B cell (primary cell): ENCODE measurements around the gene HBG2. TPM values are rescaled to one million over a fixed set of nuclear protein-coding genes. Genes with fewer than 3 reads are reported as not detected.

Source experiments
- ATAC-seq: fragments of 200-7000 bp; cut with Tn5 transposase; one replicate; pipeline ENCODE4 v1.10.0; 2021; ENCODE audit warnings: low read depth, mild to moderate bottlenecking, moderate number of reproducible peaks, moderate library complexity
- CTCF ChIA-PET: fragments of 350-600 bp; sonication (Branson Sonifier 250); formaldehyde crosslinking; loops from one replicate; lab custom pipeline; 2021; ENCODE audit warnings: antibody characterized with exemption, inconsistent platforms; lab: Charles Lee
- POLR2A ChIA-PET: fragments of 350-600 bp; sonication (Branson Sonifier 250); formaldehyde crosslinking; loops from one replicate; lab custom pipeline; 2021; ENCODE audit warnings: antibody characterized with exemption; lab: Charles Lee
- DNase-seq: peaks from one replicate; pipeline ENCODE4 v3.0.0; 2013
- H2AFZ ChIP-seq: 2 replicates; pipeline ENCODE4 v1.6.1; 2012; ENCODE audit warnings: mild to moderate bottlenecking, low read depth, low read length; ENCODE audit not compliant: insufficient read depth, poor library complexity, severe bottlenecking
- H3K27ac ChIP-seq, 2 donors: 1 replicate in 1 of 2; 2 replicates in 1 of 2; pipeline ENCODE4 v1.5.1; 2012 to 2013; ENCODE audit warnings: low read length in 2 of 2, mild to moderate bottlenecking in 2 of 2, moderate library complexity in 1 of 2
- H3K27me3 ChIP-seq, 4 experiments: fragments of 200-600 bp in 1 of 4; sonication (generic) in 1 of 4; replicated peaks in 1 of 4; 1 replicate in 2 of 4; 2 replicates in 2 of 4; pipeline versions ENCODE4 v1.6.1 to v1.7.0; 2013 to 2016; ENCODE audit warnings: low read length in 3 of 4, mild to moderate bottlenecking in 2 of 4, mixed read lengths in 1 of 4, moderate library complexity in 1 of 4; ENCODE audit not compliant: insufficient read depth in 4 of 4, control insufficient read depth in 3 of 4; ENCODE audit errors: control extremely low read depth in 1 of 4
- H3K36me3 ChIP-seq, 2 experiments: replicated peaks in 1 of 2; 1 replicate in 1 of 2; 2 replicates in 1 of 2; pipeline versions ENCODE4 v1.6.1 to v1.7.1; 2013; ENCODE audit warnings: low read length in 1 of 2; ENCODE audit not compliant: insufficient read depth in 2 of 2, control insufficient read depth in 1 of 2; ENCODE audit errors: control extremely low read depth in 1 of 2, extremely low read depth in 1 of 2
- H3K4me1 ChIP-seq, 2 donors: fragments of 200-600 bp in 1 of 2; sonication (generic) in 1 of 2; 1 replicate in 1 of 2; 2 replicates in 1 of 2; pipeline versions ENCODE4 v1.5.1 to v1.6.1; 2013 to 2017; ENCODE audit warnings: low read length in 2 of 2; ENCODE audit not compliant: control insufficient read depth in 2 of 2, insufficient read depth in 2 of 2
- H3K4me2 ChIP-seq: replicated peaks from 2 replicates; pipeline ENCODE3; 2012; ENCODE audit warnings: mild to moderate bottlenecking, low read depth, low read length; ENCODE audit not compliant: poor library complexity, severe bottlenecking
- H3K4me3 ChIP-seq, 5 experiments: fragments of 200-600 bp in 1 of 5; sonication (generic) in 1 of 5; 1 replicate in 3 of 5; 2 replicates in 2 of 5; pipeline versions ENCODE4 v1.5.1 to v1.7.0; 2011 to 2016; ENCODE audit warnings: low read length in 4 of 5, mild to moderate bottlenecking in 4 of 5, low read depth in 2 of 5, control low read depth in 1 of 5, moderate library complexity in 1 of 5; ENCODE audit not compliant: insufficient read depth in 1 of 5; ENCODE audit errors: control extremely low read depth in 1 of 5, extremely low read depth in 1 of 5
- H3K79me2 ChIP-seq: fragments of 200-600 bp; sonication (generic); one replicate; pipeline ENCODE4 v1.6.0; 2016; ENCODE audit warnings: low read length; ENCODE audit not compliant: control insufficient read depth, insufficient read depth
- H3K9ac ChIP-seq: fragments of 200-600 bp; sonication (generic); 2 replicates; pipeline ENCODE4 v1.6.1; 2017; ENCODE audit warnings: mild to moderate bottlenecking, low read length, moderate library complexity
- H3K9me3 ChIP-seq, 3 donors: one replicate each; pipeline versions ENCODE4 v1.6.1 to v1.7.1; 2013; ENCODE audit warnings: low read length in 2 of 3; ENCODE audit not compliant: control insufficient read depth in 2 of 3, insufficient read depth in 1 of 3; ENCODE audit errors: control extremely low read depth in 1 of 3
- H4K20me1 ChIP-seq: 2 replicates; pipeline ENCODE4 v1.6.0; 2012; ENCODE audit warnings: mild to moderate bottlenecking, low read length; ENCODE audit not compliant: insufficient read depth, control insufficient read depth, poor library complexity, severe bottlenecking
- H3K27ac Mint-ChIP-seq: one replicate; pipeline ENCODE4 v1.8.0; 2021; ENCODE audit warnings: mixed read lengths
- H3K27me3 Mint-ChIP-seq: one replicate; pipeline ENCODE4 v1.8.0; 2021; ENCODE audit warnings: mixed read lengths
- H3K4me1 Mint-ChIP-seq: one replicate; pipeline ENCODE4 v1.8.0; 2021; ENCODE audit warnings: mixed read lengths
- H3K4me3 Mint-ChIP-seq: one replicate; pipeline ENCODE4 v1.8.0; 2021; ENCODE audit warnings: mixed read lengths
- H3K9me3 Mint-ChIP-seq: one replicate; pipeline ENCODE4 v1.8.0; 2022; ENCODE audit warnings: mixed read lengths; ENCODE audit not compliant: insufficient read depth
- EZH2 ChIP-seq: IDR thresholded peaks from 2 replicates; pipeline ENCODE4 v1.6.1; 2012; ENCODE audit warnings: borderline replicate concordance, low read depth, mild to moderate bottlenecking, moderate library complexity, low read length; ENCODE audit not compliant: insufficient read depth, poor library complexity, severe bottlenecking
- WGBS: methylation state at CpG from one replicate; pipeline ENCODE4 v1.1.5; 2013; ENCODE audit warnings: missing lambda C conversion rate; ENCODE audit not compliant: insufficient coverage; 5-methylcytosine and 5-hydroxymethylcytosine counted together
- intact Hi-C: fragments of 100-400 bp; cut with micrococcal nuclease; formaldehyde crosslinking; loops from one replicate; pipeline ENCODE4 v1.10.0; 2022
- polyA plus RNA-seq: library from polyadenylated mRNA; depleted of rRNA; stranded (reverse); fragments of >200 nt; gene quantifications from 2 replicates; pipeline ENCODE4 v1.2.3, GENCODE V29; 2012
- total RNA-seq, 2 donors: library from RNA; stranded (reverse); fragments of 120-200 nt in 1 of 2; gene quantifications; 1 replicate in 1 of 2; 2 replicates in 1 of 2; pipeline versions ENCODE4 v1.2.3 to v1.2.4, GENCODE V29; 2013 to 2022
- TF ChIP-seq, protein P1 (sequence below): fragments of 200-600 bp; IDR thresholded peaks from one replicate; pipeline ENCODE4 v1.8.0; 2022; ENCODE audit warnings: antibody characterized with exemption, mild to moderate bottlenecking

Gene HBG2
- total and polyA plus RNA-seq, 2 donors (not counting 1 experiment from before 2014, with no cell fraction given), result not detected

DNA sequence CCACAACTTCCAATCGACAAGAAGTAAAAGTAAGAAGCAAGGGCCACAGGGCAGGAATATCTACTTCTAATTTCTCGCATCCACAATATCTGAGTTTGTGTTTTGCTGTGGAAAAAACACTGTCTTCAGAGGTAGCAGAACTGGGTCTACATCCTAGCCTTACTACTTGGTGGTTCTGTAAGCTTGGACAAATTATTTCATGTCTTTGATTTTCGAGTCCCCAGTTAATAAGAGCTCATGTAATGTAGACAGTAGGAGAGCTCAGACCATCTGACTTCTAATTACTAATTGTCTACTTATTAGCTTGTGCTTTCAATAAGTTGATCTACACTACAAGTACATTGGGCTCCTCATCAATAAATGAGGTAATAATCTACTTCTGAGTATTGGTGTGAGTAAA is 28.5 kb upstream of the HBG2 start:
- Histone ChIP-seq H3K4me3 (no peak overlapping the region), H2AFZ (no peak overlapping the region), H3K9me3 (no peaks in the 10 kb centered on the region), H3K27ac (no peak overlapping the region), H3K79me2 (no peaks in the 10 kb centered on the region), H3K4me2 (no peak overlapping the region), H3K9ac (no peak overlapping the region), H3K36me3 (no peaks in the 10 kb centered on the region), H4K20me1 (no peaks in the 10 kb centered on the region), H3K27me3 (no peaks in the 10 kb centered on the region), H3K4me1 (no peaks in the 10 kb centered on the region)
- Mint-ChIP-seq H3K27ac (no peak overlapping the region), H3K27me3 (peaks cover 3% of the 10 kb centered on the region), H3K4me1 (no peaks in the 10 kb centered on the region), H3K9me3 (no peaks in the 10 kb centered on the region), H3K4me3 (no peak overlapping the region)
- TF ChIP-seq, protein P1, sequence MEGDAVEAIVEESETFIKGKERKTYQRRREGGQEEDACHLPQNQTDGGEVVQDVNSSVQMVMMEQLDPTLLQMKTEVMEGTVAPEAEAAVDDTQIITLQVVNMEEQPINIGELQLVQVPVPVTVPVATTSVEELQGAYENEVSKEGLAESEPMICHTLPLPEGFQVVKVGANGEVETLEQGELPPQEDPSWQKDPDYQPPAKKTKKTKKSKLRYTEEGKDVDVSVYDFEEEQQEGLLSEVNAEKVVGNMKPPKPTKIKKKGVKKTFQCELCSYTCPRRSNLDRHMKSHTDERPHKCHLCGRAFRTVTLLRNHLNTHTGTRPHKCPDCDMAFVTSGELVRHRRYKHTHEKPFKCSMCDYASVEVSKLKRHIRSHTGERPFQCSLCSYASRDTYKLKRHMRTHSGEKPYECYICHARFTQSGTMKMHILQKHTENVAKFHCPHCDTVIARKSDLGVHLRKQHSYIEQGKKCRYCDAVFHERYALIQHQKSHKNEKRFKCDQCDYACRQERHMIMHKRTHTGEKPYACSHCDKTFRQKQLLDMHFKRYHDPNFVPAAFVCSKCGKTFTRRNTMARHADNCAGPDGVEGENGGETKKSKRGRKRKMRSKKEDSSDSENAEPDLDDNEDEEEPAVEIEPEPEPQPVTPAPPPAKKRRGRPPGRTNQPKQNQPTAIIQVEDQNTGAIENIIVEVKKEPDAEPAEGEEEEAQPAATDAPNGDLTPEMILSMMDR, result no peak
- TF ChIP-seq EZH2, result no peak
- ChIA-PET CTCF (no interaction called here), POLR2A (no interaction called here)
- DNase-seq (no peak), ATAC-seq (no peak)
- intact Hi-C loops, result no loop called here
- WGBS, result no CpG with 5 or more reads among the region's 3 CpGs

DNA sequence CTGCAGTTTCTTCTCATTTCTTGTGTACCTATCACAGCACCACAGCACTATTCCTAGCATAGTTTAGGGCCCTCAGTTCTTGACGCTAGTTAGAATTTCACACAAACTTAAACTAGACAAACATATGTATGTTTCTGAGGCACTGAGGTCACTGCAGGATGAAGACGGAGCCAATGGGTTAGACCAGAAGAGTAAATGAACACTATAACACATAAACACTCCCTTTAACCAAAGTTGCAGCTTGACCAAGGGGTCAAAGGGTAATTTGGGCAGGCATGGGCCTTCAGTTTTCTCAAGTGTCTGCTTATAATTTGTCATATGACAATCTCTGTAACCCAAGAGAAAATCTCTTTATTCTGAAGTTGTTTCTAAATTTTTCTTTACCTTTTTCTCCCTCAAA is 28.0 kb upstream of the HBG2 start:
- Histone ChIP-seq H3K27me3 (no peaks in the 10 kb centered on the region), H2AFZ (no peak overlapping the region), H3K9me3 (no peaks in the 10 kb centered on the region), H3K79me2 (no peaks in the 10 kb centered on the region), H3K4me2 (no peak overlapping the region), H3K9ac (no peak overlapping the region), H3K4me3 (no peak overlapping the region), H3K36me3 (no peaks in the 10 kb centered on the region), H3K4me1 (no peaks in the 10 kb centered on the region), H4K20me1 (no peaks in the 10 kb centered on the region), H3K27ac (no peak overlapping the region)
- ChIA-PET CTCF (no interaction called here), POLR2A (no interaction called here)
- H3K4me1 Mint-ChIP-seq, result no peaks in the 10 kb centered on the region
- H3K4me3 Mint-ChIP-seq, result no peak overlapping the region
- H3K27ac Mint-ChIP-seq, result no peak overlapping the region
- DNase-seq (no peak), ATAC-seq (no peak)
- no CpG with 5 or more reads among the region's 2 CpGs for WGBS
- intact Hi-C loops, result no loop called here
- H3K27me3 Mint-ChIP-seq, result peaks cover 3% of the 10 kb centered on the region
- no peaks in the 10 kb centered on the region for H3K9me3 Mint-ChIP-seq
- TF ChIP-seq, protein P1, result no peak
- TF ChIP-seq EZH2, result no peak
